ENCODE data around the gene EPHA10. TPM values are rescaled to one million over a fixed set of nuclear protein-coding genes. Genes with fewer than 3 reads are reported as not detected.

EPHA10 gene
- total RNA-seq, 2 donors from 2014 or later: 0.14 to 3.0 TPM

DNA sequence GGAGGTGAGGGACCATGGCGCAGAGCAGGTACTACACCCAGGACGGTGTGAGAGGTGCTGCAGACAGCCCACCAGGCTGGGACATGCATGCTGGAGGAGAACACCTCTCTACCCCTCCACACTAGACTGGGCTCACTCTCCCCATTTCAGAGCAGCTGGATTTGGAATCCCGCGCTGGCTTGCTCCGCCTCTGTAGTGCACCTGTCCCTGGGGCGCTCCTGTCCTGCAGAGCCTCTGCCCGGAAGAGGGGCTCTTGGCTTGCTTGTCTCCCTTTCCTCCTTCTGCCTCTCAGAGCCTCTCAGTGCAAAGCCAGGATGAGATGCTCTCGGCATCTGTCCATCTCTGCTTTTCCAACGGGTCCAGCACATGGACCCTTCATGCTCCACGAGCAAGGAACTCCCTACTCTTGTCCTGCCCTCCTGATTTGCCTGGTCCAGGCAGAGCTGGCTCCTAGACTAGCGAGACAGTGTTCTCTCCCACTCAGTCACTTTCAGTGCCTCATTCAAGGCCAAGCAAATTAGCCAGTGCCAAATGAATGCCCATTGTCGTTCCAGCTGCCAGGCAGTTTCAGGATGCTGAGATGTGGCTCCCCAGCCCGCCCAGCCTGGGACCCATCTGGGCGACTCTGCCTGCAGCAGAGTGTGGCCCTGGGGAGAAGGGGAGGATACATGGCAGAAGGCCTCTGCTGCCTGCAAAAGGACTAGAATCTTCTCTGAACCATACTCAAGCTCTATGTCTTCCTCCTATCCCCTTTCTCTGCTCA is 38.9 kb downstream of the EPHA10 start:
- H3K9me3 Mint-ChIP-seq: no peaks in the 10 kb centered on the region
- no peak for ATAC-seq
- H3K36me3 Mint-ChIP-seq: no peaks in the 10 kb centered on the region
- H3K27ac Mint-ChIP-seq: no peak overlapping the region
- no peak for DNase-seq (ENCODE audit: low spot score in 2 of 2)

- Mint-ChIP-seq H3K36me3 (no peaks in the 10 kb centered on the region), H3K27ac (peak overlapping the region in 1 of 2 donors; percentile 50), H3K9me3 (no peaks in the 10 kb centered on the region)
- DNase-seq (ENCODE audit: low spot score in 2 of 2) (no peak), ATAC-seq (no peak)
Observed at GRCh38 chr1:37724575-37724974, 40.3 kb downstream of the EPHA10 start.

DNA sequence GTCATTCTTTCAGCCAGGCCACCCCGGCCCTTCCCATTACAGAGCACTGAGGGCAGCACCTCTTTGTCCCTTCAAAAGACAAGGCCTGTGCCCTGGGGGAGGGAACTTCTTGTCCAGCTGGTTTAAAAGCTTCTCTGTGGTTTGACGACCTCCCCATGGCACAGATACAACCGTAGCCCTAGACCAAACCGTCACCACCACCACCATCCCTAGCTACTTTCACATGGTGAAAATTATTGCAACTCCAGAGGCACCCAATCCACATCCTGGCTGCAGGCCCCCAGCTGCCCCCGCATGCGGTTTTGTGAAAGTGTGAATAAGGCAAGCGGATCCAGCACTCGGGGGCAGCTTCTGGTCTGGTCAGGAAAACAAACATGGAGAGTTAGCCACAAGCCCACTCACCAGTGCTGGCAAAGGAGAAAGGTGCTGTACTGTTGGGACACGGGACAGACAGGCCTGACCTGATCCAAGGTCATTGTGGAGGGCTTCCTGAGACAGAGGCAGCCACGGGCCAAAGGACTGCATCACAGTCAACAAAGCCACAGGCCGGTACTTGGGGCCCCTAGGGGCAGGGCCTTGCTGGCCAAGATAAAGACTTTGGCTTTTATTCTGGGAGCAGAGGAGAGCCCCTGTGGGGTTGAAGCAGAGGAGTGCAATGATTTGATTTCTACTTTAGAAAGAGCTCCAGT is 41.4 kb downstream of the EPHA10 start:
- Mint-ChIP-seq H3K9me3 (no peaks in the 10 kb centered on the region), H3K27ac (no peak overlapping the region), H3K36me3 (no peaks in the 10 kb centered on the region)
- ATAC-seq: no peak
- no peak for DNase-seq (ENCODE audit: low spot score in 2 of 2)

DNA sequence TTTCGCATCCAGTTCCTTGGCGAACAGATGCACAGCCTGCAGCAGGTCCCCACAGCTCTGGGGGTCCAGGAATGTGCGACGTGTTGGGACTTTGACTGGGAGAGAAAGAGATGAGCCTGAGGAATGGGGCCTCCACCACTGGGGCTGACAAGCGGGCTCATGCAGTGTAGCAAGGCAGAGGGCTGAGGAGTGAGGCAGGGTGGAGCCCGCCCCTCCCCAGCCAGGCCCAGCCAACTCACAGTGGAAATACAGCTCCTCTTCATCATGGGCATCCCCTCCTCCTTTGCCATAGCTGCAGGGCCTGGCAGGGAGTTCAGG is 41.9 kb downstream of the EPHA10 start:
- ATAC-seq: no peak
- Mint-ChIP-seq H3K27ac (no peak overlapping the region), H3K36me3 (no peaks in the 10 kb centered on the region), H3K9me3 (no peaks in the 10 kb centered on the region)
- no peak for DNase-seq (ENCODE audit: low spot score in 2 of 2)

- no peak for DNase-seq (ENCODE audit: low spot score in 2 of 2)
- Mint-ChIP-seq H3K27ac (no peak overlapping the region), H3K9me3 (no peaks in the 10 kb centered on the region), H3K36me3 (no peaks in the 10 kb centered on the region)
- no peak for ATAC-seq
Observed at GRCh38 chr1:37722181-37723071, 42.5 kb downstream of the EPHA10 start.

DNA sequence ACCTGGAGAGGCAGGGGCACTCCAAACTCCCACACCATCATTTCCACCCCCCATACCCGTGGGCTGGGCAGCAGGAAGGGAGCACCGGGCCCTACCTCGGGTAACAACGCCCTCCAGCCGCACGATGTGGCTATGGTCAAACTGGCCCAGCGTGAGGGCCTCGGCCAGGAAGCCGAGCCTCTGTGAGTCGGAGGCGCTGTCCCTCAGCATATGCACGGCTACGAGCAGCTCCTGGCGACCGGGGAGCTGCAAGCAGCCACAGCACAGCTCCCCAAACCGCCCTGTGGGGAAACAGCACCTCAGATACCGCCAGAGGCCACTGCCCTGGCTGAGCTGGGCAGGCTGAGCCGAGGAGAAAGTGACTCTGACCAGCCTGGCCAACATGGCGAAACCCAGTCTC is 43.4 kb downstream of the EPHA10 start:
- ATAC-seq: no peak
- no peaks in the 10 kb centered on the region for H3K9me3 Mint-ChIP-seq
- no peak overlapping the region for H3K27ac Mint-ChIP-seq
- H3K36me3 Mint-ChIP-seq: no peaks in the 10 kb centered on the region
- no peak for DNase-seq (ENCODE audit: low spot score in 2 of 2)

- ATAC-seq (no peak), DNase-seq (ENCODE audit: low spot score in 2 of 2) (no peak)
- Mint-ChIP-seq H3K36me3 (no peaks in the 10 kb centered on the region), H3K27ac (no peak overlapping the region), H3K9me3 (no peaks in the 10 kb centered on the region)
Observed at GRCh38 chr1:37720231-37721130, 44.4 kb downstream of the EPHA10 start.

- ATAC-seq (no peak), DNase-seq (ENCODE audit: low spot score in 2 of 2) (no peak)
- Mint-ChIP-seq H3K27ac (no peak overlapping the region), H3K36me3 (no peaks in the 10 kb centered on the region), H3K9me3 (no peaks in the 10 kb centered on the region)
Observed at GRCh38 chr1:37719572-37720195, 45.2 kb downstream of the EPHA10 start.

DNA sequence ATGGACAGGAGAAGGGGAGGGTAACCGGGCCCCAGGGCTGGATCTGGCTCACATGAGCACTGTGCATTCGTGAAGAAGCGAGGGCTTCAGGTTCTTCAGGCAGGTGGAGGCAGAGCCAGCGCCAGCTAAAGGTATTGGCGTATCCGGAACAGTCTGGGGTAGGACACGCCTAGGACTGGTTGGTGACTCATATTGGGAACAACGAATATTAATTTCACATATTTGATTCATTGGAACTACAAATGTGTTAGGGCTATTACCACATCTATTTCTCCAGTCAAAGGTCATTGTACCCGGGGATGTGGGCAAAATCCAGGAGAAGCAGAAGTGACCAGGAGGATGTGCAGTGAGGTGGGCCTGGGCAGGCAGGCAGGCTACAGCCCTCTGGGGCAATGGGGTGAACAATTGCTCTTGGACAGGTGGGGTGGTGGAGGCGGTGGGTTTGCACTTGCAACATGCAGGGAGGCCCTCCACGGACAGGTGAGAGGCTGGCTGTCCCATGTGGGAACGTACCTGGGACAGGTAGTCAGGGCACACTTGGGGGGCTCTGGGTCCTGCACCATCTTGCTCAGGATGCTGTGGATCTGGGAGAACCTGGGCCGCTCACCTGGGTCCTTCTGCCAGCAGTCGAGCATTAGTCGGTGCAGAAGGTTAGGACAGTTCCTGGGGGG is 45.9 kb downstream of the EPHA10 start:
- no peaks in the 10 kb centered on the region for H3K9me3 Mint-ChIP-seq
- H3K27ac Mint-ChIP-seq: no peak overlapping the region
- ATAC-seq (no peak), DNase-seq (ENCODE audit: low spot score in 2 of 2) (no peak)
- no peaks in the 10 kb centered on the region for H3K36me3 Mint-ChIP-seq

DNA sequence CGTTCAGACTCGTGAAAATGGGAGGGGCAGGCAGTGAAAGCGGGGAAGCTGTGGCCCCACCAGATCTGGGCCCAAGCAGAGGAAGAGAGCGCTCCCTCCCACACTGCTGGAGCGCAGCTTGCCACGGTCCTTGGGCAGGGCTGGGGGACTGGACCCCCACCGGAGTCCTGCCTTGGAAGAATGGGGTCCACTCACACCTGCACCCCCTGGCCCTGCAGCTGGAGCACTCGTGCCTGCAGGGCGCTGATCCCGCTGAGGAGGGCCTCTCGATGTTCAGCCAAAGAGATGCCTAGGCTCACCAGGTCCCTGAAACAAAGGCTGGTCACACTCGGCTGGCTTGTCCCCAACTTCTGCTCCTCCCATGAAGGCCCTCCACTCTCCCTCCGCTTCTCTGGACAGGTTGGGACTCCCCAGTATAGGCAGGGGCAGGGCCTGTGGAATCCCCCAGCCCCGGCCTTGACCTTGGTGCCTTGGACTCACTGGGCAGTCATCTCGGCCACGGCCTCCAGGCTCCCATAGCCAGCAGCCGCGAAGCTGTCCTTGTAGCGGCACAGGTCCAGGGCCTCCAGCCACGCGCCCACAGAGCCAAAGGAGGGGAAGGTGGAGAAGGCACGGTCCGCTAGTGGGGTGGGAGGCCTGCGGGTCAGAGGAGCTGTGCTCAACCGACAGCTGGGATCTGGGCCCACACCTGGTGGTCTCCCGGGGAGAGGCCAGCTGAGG is 46.6 kb downstream of the EPHA10 start:
- H3K27ac Mint-ChIP-seq: no peak overlapping the region
- H3K36me3 Mint-ChIP-seq: no peaks in the 10 kb centered on the region
- DNase-seq (ENCODE audit: low spot score in 2 of 2): no peak
- no peak for ATAC-seq
- H3K9me3 Mint-ChIP-seq: no peaks in the 10 kb centered on the region

- no peaks in the 10 kb centered on the region for H3K36me3 Mint-ChIP-seq
- no peak overlapping the region for H3K27ac Mint-ChIP-seq
- DNase-seq (ENCODE audit: low spot score in 2 of 2) (no peak), ATAC-seq (no peak)
- H3K9me3 Mint-ChIP-seq: no peaks in the 10 kb centered on the region
Observed at GRCh38 chr1:37717631-37718030, 47.3 kb downstream of the EPHA10 start.

- ATAC-seq (no peak), DNase-seq (ENCODE audit: low spot score in 2 of 2) (no peak)
- no peaks in the 10 kb centered on the region for H3K9me3 Mint-ChIP-seq
Observed at GRCh38 chr1:37716321-37716720, 48.6 kb downstream of the EPHA10 start.

DNA sequence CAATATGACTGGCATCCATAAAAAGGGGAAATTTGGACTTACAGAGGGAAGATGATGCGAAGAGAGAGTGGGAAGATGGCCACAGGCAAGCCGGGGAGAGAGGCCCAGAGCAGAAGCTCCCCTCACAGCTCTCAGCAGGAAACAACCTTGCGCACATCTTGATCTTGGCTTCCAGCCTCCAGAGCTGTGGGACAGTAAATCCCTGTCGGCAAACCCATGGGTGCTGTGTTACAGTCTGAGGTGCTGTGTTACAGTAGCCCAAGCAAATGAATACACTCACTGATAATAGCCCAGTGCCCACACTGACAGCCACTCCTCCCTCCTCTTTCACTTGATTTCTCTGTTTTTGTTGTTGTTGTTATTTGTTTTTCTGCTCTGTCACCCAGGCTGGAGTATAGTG is 50.2 kb downstream of the EPHA10 start:
- Mint-ChIP-seq H3K36me3 (peaks cover 0 to 4% of the 10 kb centered on the region in 2 donors), H3K9me3 (no peaks in the 10 kb centered on the region), H3K27ac (no peak overlapping the region)
- no peak for ATAC-seq
- no peak for DNase-seq (ENCODE audit: low spot score in 2 of 2)

More at GRCh38 chr1:37716321-37716720, 48.6 kb downstream of the EPHA10 start:
- no peaks in the 10 kb centered on the region for H3K36me3 Mint-ChIP-seq
- no peak overlapping the region for H3K27ac Mint-ChIP-seq

DNA sequence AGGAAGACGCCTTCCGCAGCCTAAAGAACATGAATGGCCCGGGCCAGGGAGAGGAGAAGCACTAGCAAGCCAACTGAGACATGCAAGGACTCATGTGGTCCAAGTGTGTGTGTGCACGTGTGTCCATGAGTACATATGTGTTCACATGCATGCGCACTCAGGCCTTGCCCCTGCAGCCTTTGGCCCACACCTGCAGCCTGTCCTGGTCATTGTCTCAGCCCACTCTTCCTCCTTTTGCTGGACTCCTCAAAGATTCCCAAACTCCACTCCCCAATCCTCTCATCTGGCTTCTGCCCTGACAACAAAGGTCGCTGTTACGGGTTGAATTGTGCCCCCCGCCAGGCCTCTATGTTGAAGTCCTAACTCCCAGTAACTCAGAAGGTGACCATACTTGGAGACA is 50.7 kb downstream of the EPHA10 start:
- H3K27ac Mint-ChIP-seq: no peak overlapping the region
- peaks cover under 1 to 8% of the 10 kb centered on the region in 2 donors for H3K36me3 Mint-ChIP-seq
- ATAC-seq: no peak
- DNase-seq (ENCODE audit: low spot score in 2 of 2): no peak
- H3K9me3 Mint-ChIP-seq: no peaks in the 10 kb centered on the region

- no peak for DNase-seq (ENCODE audit: low spot score in 2 of 2)
- peaks cover 18 to 36% of the 10 kb centered on the region in 2 donors for H3K36me3 Mint-ChIP-seq
- H3K9me3 Mint-ChIP-seq: no peaks in the 10 kb centered on the region
- no peak overlapping the region for H3K27ac Mint-ChIP-seq
- ATAC-seq: no peak
Observed at GRCh38 chr1:37708471-37708870, 56.4 kb downstream of the EPHA10 start.
